Calu3 (cell line): ENCODE data around the gene AIPL1. TPM values are rescaled to one million over a fixed set of nuclear protein-coding genes. Genes with fewer than 3 reads are reported as not detected.

Source experiments
- BruUV-seq: library from RNA; stranded (reverse); fragments of 400-500 nt; replicated peaks from 2 replicates; lab custom pipeline; 2021; lab: Mats Ljungman, UMichigan
- CTCF ChIA-PET: fragments of 300-600 bp; sonication (Branson Sonifier 250); formaldehyde crosslinking; loops from one replicate; lab custom pipeline; 2022; ENCODE audit warnings: antibody characterized with exemption; lab: Charles Lee
- DNase-seq: peaks from one replicate; pipeline ENCODE4 v3.0.0; 2022
- H3K27ac Mint-ChIP-seq: one replicate; pipeline ENCODE4 v1.8.0; 2022; ENCODE audit warnings: mixed read lengths; ENCODE audit not compliant: unreplicated experiment
- H3K27me3 Mint-ChIP-seq: one replicate; pipeline ENCODE4 v1.8.0; 2022; ENCODE audit warnings: mixed read lengths; ENCODE audit not compliant: unreplicated experiment
- H3K36me3 Mint-ChIP-seq: one replicate; pipeline ENCODE4 v1.8.0; 2022; ENCODE audit warnings: mild to moderate bottlenecking, moderate library complexity, mixed read lengths; ENCODE audit not compliant: insufficient read depth, unreplicated experiment
- H3K4me1 Mint-ChIP-seq: one replicate; pipeline ENCODE4 v1.8.0; 2022; ENCODE audit warnings: mild to moderate bottlenecking, low read depth, mixed read lengths; ENCODE audit not compliant: unreplicated experiment
- H3K4me3 Mint-ChIP-seq: one replicate; pipeline ENCODE4 v1.8.0; 2022; ENCODE audit warnings: mild to moderate bottlenecking, low read depth, moderate library complexity, mixed read lengths; ENCODE audit not compliant: unreplicated experiment
- H3K9me3 Mint-ChIP-seq: one replicate; pipeline ENCODE4 v1.8.0; 2022; ENCODE audit warnings: low read depth, mixed read lengths; ENCODE audit not compliant: unreplicated experiment
- intact Hi-C: fragments of 100-400 bp; cut with micrococcal nuclease; formaldehyde crosslinking; loops from one replicate; pipeline ENCODE4 v1.10.0; 2022; ENCODE audit not compliant: unreplicated experiment
- total RNA-seq: library from RNA; stranded (reverse); gene quantifications from 2 replicates; pipeline ENCODE4 v1.2.3, GENCODE V29; 2022
- TF ChIP-seq, protein P1 (sequence below): fragments of 200-600 bp; IDR thresholded peaks from one replicate; pipeline ENCODE4 v1.8.0; 2022; ENCODE audit warnings: antibody characterized with exemption; ENCODE audit not compliant: unreplicated experiment

The AIPL1 gene
- total RNA-seq, 1 experiment from 2014 or later, result not detected

GRCh38 chr17:6476076-6476809 is 41.3 kb upstream of the AIPL1 start:
- Mint-ChIP-seq H3K27me3 (no peaks in the 10 kb centered on the region), H3K36me3 (peaks cover 18% of the 10 kb centered on the region), H3K27ac (no peak overlapping the region), H3K4me3 (no peak overlapping the region), H3K9me3 (no peaks in the 10 kb centered on the region), H3K4me1 (peaks cover 16% of the 10 kb centered on the region)
- BruUV-seq, result no TSS peak
- intact Hi-C loops, result loop anchor here (10.0 kb wide), 1 partner anchor 119 kb away; no protein-coding TSS in a partner anchor
- no peak for DNase-seq
- CTCF ChIA-PET, result interaction anchor here (0.9 kb wide), 1 partner anchor 81 kb away, joined by 3 read pairs; no protein-coding TSS in a partner anchor
- TF ChIP-seq, protein P1, sequence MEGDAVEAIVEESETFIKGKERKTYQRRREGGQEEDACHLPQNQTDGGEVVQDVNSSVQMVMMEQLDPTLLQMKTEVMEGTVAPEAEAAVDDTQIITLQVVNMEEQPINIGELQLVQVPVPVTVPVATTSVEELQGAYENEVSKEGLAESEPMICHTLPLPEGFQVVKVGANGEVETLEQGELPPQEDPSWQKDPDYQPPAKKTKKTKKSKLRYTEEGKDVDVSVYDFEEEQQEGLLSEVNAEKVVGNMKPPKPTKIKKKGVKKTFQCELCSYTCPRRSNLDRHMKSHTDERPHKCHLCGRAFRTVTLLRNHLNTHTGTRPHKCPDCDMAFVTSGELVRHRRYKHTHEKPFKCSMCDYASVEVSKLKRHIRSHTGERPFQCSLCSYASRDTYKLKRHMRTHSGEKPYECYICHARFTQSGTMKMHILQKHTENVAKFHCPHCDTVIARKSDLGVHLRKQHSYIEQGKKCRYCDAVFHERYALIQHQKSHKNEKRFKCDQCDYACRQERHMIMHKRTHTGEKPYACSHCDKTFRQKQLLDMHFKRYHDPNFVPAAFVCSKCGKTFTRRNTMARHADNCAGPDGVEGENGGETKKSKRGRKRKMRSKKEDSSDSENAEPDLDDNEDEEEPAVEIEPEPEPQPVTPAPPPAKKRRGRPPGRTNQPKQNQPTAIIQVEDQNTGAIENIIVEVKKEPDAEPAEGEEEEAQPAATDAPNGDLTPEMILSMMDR, result no peak

GRCh38 chr17:6475411-6475810 is 40.5 kb upstream of the AIPL1 start:
- Mint-ChIP-seq H3K27ac (no peak overlapping the region), H3K36me3 (peaks cover 18% of the 10 kb centered on the region), H3K9me3 (no peaks in the 10 kb centered on the region), H3K4me1 (peaks cover 16% of the 10 kb centered on the region), H3K4me3 (no peak overlapping the region), H3K27me3 (no peaks in the 10 kb centered on the region)
- TF ChIP-seq, protein P1, result no peak
- no TSS peak for BruUV-seq
- intact Hi-C loops, result loop anchor here (10.0 kb wide), 1 partner anchor 119 kb away; no protein-coding TSS in a partner anchor
- DNase-seq, result no peak
- CTCF ChIA-PET, result interaction anchor here (0.9 kb wide), 1 partner anchor 82 kb away, joined by 3 read pairs; no protein-coding TSS in a partner anchor

GRCh38 chr17:6474906-6475305 is 40.0 kb upstream of the AIPL1 start:
- Mint-ChIP-seq H3K4me3 (no peak overlapping the region), H3K27ac (no peak overlapping the region), H3K36me3 (peaks cover 18% of the 10 kb centered on the region), H3K4me1 (peaks cover 16% of the 10 kb centered on the region), H3K27me3 (no peaks in the 10 kb centered on the region), H3K9me3 (no peaks in the 10 kb centered on the region)
- BruUV-seq, result no TSS peak
- intact Hi-C loops, result loop anchor here (5.0 to 10.0 kb wide), 3 partner anchors 77 to 172 kb away; no protein-coding TSS in a partner anchor
- CTCF ChIA-PET, result no interaction called here
- TF ChIP-seq, protein P1, result no peak
- no peak for DNase-seq

DNA sequence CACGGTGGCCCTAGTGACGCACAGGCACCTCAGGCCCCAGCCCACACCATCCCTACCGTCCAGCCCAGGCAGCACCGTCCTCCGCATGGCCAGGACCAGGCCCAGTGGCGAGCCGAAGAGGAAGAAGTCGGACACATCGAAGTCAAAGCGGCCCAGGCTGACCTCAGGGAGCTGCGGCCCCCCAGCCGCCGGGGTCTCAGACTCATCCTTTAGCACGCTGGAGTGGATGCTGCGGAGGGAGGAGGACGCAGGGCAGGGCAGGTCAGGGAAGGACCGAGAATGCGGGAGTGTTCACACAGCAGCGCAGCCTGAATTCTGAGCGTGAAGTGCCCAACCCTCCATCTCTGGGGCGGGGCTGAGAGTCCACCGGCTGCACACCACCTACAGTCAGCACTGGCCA is 39.5 kb upstream of the AIPL1 start:
- BruUV-seq, result no TSS peak
- DNase-seq, result no peak
- peaks cover 18% of the 10 kb centered on the region for H3K36me3 Mint-ChIP-seq
- CTCF ChIA-PET, result no interaction called here
- intact Hi-C loops, result loop anchor here (5.0 to 10.0 kb wide), 3 partner anchors 78 to 173 kb away; no protein-coding TSS in a partner anchor
- no peaks in the 10 kb centered on the region for H3K27me3 Mint-ChIP-seq
- no peaks in the 10 kb centered on the region for H3K9me3 Mint-ChIP-seq
- no peak overlapping the region for H3K4me3 Mint-ChIP-seq
- TF ChIP-seq, protein P1, result no peak
- H3K27ac Mint-ChIP-seq, result no peak overlapping the region
- H3K4me1 Mint-ChIP-seq, result peaks cover 16% of the 10 kb centered on the region
